HEK293T (cell line): ENCODE data around the gene AGPAT4.

Experiments
- BHLHE40 ChIP-seq: fragments of 450-650 bp; IDR thresholded peaks from 2 replicates; pipeline ENCODE4 v1.6.1; 2016; ENCODE audit warnings: mild to moderate bottlenecking, moderate library complexity, borderline replicate concordance
- FOXA1 ChIP-seq: fragments of 450-650 bp; IDR thresholded peaks from 2 replicates; pipeline ENCODE4 v1.6.1; 2016; ENCODE audit warnings: mild to moderate bottlenecking
- FOXM1 ChIP-seq: fragments of 450-650 bp; IDR thresholded peaks from 2 replicates; pipeline ENCODE4 v1.6.1; 2017; ENCODE audit warnings: mild to moderate bottlenecking, borderline replicate concordance
- L3MBTL2 ChIP-seq: fragments of 450-650 bp; conservative IDR thresholded peaks from 2 replicates; pipeline ENCODE4 v1.6.1; 2016; ENCODE audit warnings: mild to moderate bottlenecking
- SP1 ChIP-seq: fragments of 450-650 bp; IDR thresholded peaks from 2 replicates; pipeline ENCODE4 v1.6.1; 2017
- SUZ12 ChIP-seq: fragments of 450-650 bp; IDR thresholded peaks from 2 replicates; pipeline ENCODE4 v1.6.1; 2016; ENCODE audit warnings: mild to moderate bottlenecking
- TARDBP ChIP-seq: fragments of 450-650 bp; IDR thresholded peaks from 2 replicates; pipeline ENCODE4 v1.6.1; 2016

- TF ChIP-seq SP1 (no peak), FOXM1 (no peak), SUZ12 (no peak), FOXA1 (no peak), BHLHE40 (no peak), TARDBP (no peak), L3MBTL2 (no peak)
Observed at GRCh38 chr6:161246725-161247124, 27.1 kb downstream of the AGPAT4 start.
